ENCODE data around the gene NFE2. TPM values are rescaled to one million over a fixed set of nuclear protein-coding genes. Genes with fewer than 3 reads are reported as not detected.

The NFE2 gene
- total and polyA plus RNA-seq, 2 of the 8 experiments (the other 6 are each of a cell fraction or from before 2014, with no cell fraction given) = 2.0 to 6.1 TPM

DNA sequence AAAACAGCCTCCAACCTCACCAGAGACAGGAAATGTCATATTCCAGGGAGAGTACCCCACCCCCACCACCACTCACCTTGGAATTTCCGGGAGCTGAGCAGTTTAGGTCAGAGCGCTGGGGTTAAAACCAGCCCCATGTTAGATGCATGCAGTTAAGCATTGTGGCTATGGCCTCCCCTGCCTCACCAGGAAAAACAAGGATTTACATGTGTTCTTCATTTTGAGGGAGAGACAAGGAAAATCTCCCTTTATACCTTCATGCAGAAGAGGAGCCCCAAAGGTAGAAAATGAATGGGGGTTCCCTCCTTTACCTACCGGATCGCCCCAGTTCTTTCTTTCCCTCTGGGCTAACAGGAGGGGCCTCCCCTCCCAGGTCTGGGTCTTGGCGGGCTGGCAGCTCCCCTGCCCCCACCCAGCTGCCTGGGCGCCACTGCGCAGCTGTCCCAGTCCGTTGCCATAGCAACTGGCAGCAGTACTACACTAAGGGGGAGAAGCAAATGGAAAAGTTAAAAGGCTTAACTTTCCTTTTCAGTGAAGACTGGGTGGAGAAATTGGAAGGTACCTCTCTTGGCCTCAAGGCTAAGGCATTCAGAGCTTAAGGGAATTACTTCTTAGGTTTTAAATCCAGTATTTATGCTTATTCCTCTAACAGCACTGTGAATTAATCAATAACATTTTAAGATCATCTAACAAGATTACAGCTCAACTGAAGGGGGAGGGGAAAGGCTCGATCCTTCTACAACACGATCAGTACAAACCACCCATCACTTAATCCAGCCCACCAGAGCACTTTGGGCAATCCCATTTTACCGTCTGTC lies 41.4 kb downstream of the NFE2 start (continued):
- TF ChIP-seq, protein P1, sequence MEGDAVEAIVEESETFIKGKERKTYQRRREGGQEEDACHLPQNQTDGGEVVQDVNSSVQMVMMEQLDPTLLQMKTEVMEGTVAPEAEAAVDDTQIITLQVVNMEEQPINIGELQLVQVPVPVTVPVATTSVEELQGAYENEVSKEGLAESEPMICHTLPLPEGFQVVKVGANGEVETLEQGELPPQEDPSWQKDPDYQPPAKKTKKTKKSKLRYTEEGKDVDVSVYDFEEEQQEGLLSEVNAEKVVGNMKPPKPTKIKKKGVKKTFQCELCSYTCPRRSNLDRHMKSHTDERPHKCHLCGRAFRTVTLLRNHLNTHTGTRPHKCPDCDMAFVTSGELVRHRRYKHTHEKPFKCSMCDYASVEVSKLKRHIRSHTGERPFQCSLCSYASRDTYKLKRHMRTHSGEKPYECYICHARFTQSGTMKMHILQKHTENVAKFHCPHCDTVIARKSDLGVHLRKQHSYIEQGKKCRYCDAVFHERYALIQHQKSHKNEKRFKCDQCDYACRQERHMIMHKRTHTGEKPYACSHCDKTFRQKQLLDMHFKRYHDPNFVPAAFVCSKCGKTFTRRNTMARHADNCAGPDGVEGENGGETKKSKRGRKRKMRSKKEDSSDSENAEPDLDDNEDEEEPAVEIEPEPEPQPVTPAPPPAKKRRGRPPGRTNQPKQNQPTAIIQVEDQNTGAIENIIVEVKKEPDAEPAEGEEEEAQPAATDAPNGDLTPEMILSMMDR (IDR thresholded peaks at IDR 0.05; ENCODE audit: control extremely low read depth in 1 of 3, insufficient read depth in 1 of 3, low read depth in 1 of 3, low read length in 3 of 3) = no peak
- no peak for TF ChIP-seq CREB1 (IDR thresholded peaks at IDR 0.05)
- TF ChIP-seq POLR2AphosphoS5 (IDR thresholded peaks at IDR 0.05; ENCODE audit: low read depth, low read length) = peak; percentile 92
- no peak for TF ChIP-seq SAP30 (IDR thresholded peaks at IDR 0.05; ENCODE audit: insufficient read depth, insufficient replicate concordance, low read length)
- peak; percentile 100 for TF ChIP-seq ASH2L (IDR thresholded peaks at IDR 0.05; ENCODE audit: low read length)
- peak; percentile 94; the same call in 1 of the 2 replicates for TF ChIP-seq TCF12 (IDR thresholded peaks at IDR 0.05; ENCODE audit: low read depth, low read length)
- no peak for TF ChIP-seq RXRA (IDR thresholded peaks at IDR 0.05; ENCODE audit: insufficient read depth, low read depth, low read length)
- TF ChIP-seq SIX5 (IDR thresholded peaks at IDR 0.05; ENCODE audit: low read depth, low read length) = no peak
- TF ChIP-seq CBX5 (IDR thresholded peaks at IDR 0.05; ENCODE audit: low read depth, low read length) = no peak
- TF ChIP-seq CHD1 (IDR thresholded peaks at IDR 0.05; ENCODE audit: low read depth, low read length) = no peak; the same call in 1 of the 2 replicates
- TF ChIP-seq RNF2 (IDR thresholded peaks at IDR 0.05; ENCODE audit: borderline replicate concordance, low read depth, low read length, missing control alignments, poor library complexity, severe bottlenecking) = no peak
- 0 out of 4 replicates have a peak, but pooled peaks of 1 of the 2 experiments have one; percentile 10 for TF ChIP-seq RAD21 (IDR thresholded peaks at IDR 0.05 in 1 of 2, conservative IDR thresholded peaks at IDR 0.05 in 1 of 2; ENCODE audit: low read depth in 2 of 2, low read length in 2 of 2)
- no peak for TF ChIP-seq JUN (IDR thresholded peaks at IDR 0.05; ENCODE audit: low read depth, low read length)
- peak; percentile 53 for TF ChIP-seq JUND (IDR thresholded peaks at IDR 0.05; ENCODE audit: low read length)
- TF ChIP-seq, protein P2, sequence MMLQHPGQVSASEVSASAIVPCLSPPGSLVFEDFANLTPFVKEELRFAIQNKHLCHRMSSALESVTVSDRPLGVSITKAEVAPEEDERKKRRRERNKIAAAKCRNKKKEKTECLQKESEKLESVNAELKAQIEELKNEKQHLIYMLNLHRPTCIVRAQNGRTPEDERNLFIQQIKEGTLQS (IDR thresholded peaks at IDR 0.05; ENCODE audit: insufficient read depth, low read depth, low read length) = no peak
- no peak for TF ChIP-seq BRCA1 (IDR thresholded peaks at IDR 0.05; ENCODE audit: low read depth, low read length)
- TF ChIP-seq, protein P3, sequence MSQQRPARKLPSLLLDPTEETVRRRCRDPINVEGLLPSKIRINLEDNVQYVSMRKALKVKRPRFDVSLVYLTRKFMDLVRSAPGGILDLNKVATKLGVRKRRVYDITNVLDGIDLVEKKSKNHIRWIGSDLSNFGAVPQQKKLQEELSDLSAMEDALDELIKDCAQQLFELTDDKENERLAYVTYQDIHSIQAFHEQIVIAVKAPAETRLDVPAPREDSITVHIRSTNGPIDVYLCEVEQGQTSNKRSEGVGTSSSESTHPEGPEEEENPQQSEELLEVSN (IDR thresholded peaks at IDR 0.05) = peak; percentile 40; the same call in 1 of the 2 replicates
- TF ChIP-seq BCL11A (IDR thresholded peaks at IDR 0.05; ENCODE audit: low read depth in 2 of 2, low read length in 2 of 2) = no peak
- 0 out of 2 replicates have a peak, but pooled peaks have one; percentile 16 for TF ChIP-seq MAFK (IDR thresholded peaks at IDR 0.05; ENCODE audit: low read depth, low read length)

Measured in H1 (cell line).